Nephron progenitor cell (in vitro differentiated cells): Measurements from ENCODE around the gene GCSAM.

Experiments used
- DNase-seq: peaks from one replicate; pipeline ENCODE4 v3.0.0; 2021
- H3K27ac Mint-ChIP-seq: 2 replicates; pipeline ENCODE4 v1.8.0; 2021; ENCODE audit warnings: mild to moderate bottlenecking, moderate library complexity, mixed read lengths
- H3K27me3 Mint-ChIP-seq: 2 replicates; pipeline ENCODE4 v1.8.0; 2021; ENCODE audit warnings: mild to moderate bottlenecking, low read depth, mixed read lengths; ENCODE audit not compliant: poor library complexity
- H3K36me3 Mint-ChIP-seq: 2 replicates; pipeline ENCODE4 v1.8.0; 2021; ENCODE audit warnings: low read depth, mixed read lengths
- H3K4me1 Mint-ChIP-seq: 2 replicates; pipeline ENCODE4 v1.8.0; 2021; ENCODE audit warnings: mixed read lengths
- H3K4me3 Mint-ChIP-seq: 2 replicates; pipeline ENCODE4 v1.8.0; 2021; ENCODE audit warnings: mild to moderate bottlenecking, moderate library complexity, mixed read lengths
- H3K9me3 Mint-ChIP-seq: 2 replicates; pipeline ENCODE4 v1.8.0; 2021; ENCODE audit warnings: mild to moderate bottlenecking, moderate library complexity, mixed read lengths
- CTCF ChIP-seq: fragments of 200-600 bp; sonication (generic); IDR thresholded peaks from 2 replicates; pipeline ENCODE4 v1.5.0; 2021; ENCODE audit warnings: antibody characterized with exemption

The GCSAM gene

GRCh38 chr3:112149136-112149535 is 16.1 kb upstream of the GCSAM start:
- no peak for DNase-seq
- Mint-ChIP-seq H3K27me3 (no peaks in the 10 kb centered on the region), H3K4me3 (no peak overlapping the region), H3K9me3 (peaks cover 58% of the 10 kb centered on the region), H3K4me1 (peaks cover 20% of the 10 kb centered on the region), H3K36me3 (peaks cover 66% of the 10 kb centered on the region), H3K27ac (no peak overlapping the region)
- no peak for TF ChIP-seq CTCF

- H3K4me1 Mint-ChIP-seq = peaks cover 4% of the 10 kb centered on the region
- TF ChIP-seq CTCF = no peak
These were observed 10.6 kb upstream of the GCSAM start for GRCh38 chr3:112143689-112144088.

GRCh38 chr3:112143251-112143650 is 10.2 kb upstream of the GCSAM start:
- no peak for TF ChIP-seq CTCF
- Mint-ChIP-seq H3K27ac (no peak overlapping the region), H3K9me3 (peaks cover 52% of the 10 kb centered on the region)

More at GRCh38 chr3:112143689-112144088, 10.6 kb upstream of the GCSAM start:
- Mint-ChIP-seq H3K9me3 (peaks cover 57% of the 10 kb centered on the region), H3K4me3 (no peak overlapping the region), H3K27me3 (no peaks in the 10 kb centered on the region), H3K36me3 (peaks cover 57% of the 10 kb centered on the region), H3K27ac (no peak overlapping the region)
- DNase-seq = no peak

GRCh38 chr3:112141293-112141692 is 8.2 kb upstream of the GCSAM start:
- no peak overlapping the region for H3K27ac Mint-ChIP-seq
- no peak for TF ChIP-seq CTCF
- no peaks in the 10 kb centered on the region for H3K27me3 Mint-ChIP-seq
- no peak overlapping the region for H3K4me3 Mint-ChIP-seq
- peaks cover 24% of the 10 kb centered on the region for H3K4me1 Mint-ChIP-seq
- H3K9me3 Mint-ChIP-seq = peaks cover 33% of the 10 kb centered on the region
- peaks cover 33% of the 10 kb centered on the region for H3K36me3 Mint-ChIP-seq
- DNase-seq = no peak

More at GRCh38 chr3:112143251-112143650, 10.2 kb upstream of the GCSAM start:
- Mint-ChIP-seq H3K4me3 (no peak overlapping the region), H3K27me3 (no peaks in the 10 kb centered on the region), H3K36me3 (peaks cover 53% of the 10 kb centered on the region), H3K4me1 (peaks cover 4% of the 10 kb centered on the region)
- DNase-seq = no peak

- H3K36me3 Mint-ChIP-seq = peaks cover 26% of the 10 kb centered on the region
- H3K27ac Mint-ChIP-seq = no peak overlapping the region
- TF ChIP-seq CTCF = no peak
- peaks cover 26% of the 10 kb centered on the region for H3K9me3 Mint-ChIP-seq
- DNase-seq = no peak
- peaks cover 31% of the 10 kb centered on the region for H3K4me1 Mint-ChIP-seq
- H3K4me3 Mint-ChIP-seq = no peak overlapping the region
- H3K27me3 Mint-ChIP-seq = no peaks in the 10 kb centered on the region
These were observed 7.5 kb upstream of the GCSAM start for GRCh38 chr3:112140584-112140983.

GRCh38 chr3:112138219-112138969 is 5.3 kb upstream of the GCSAM start:
- DNase-seq = no peak
- Mint-ChIP-seq H3K27me3 (no peaks in the 10 kb centered on the region), H3K27ac (no peak overlapping the region), H3K36me3 (peaks cover 6% of the 10 kb centered on the region), H3K9me3 (peaks cover 7% of the 10 kb centered on the region), H3K4me3 (no peak overlapping the region), H3K4me1 (peaks cover 50% of the 10 kb centered on the region)
- TF ChIP-seq CTCF = no peak
